Kidney glomerular epithelial cell (primary cell): ENCODE data around the gene CAPN14.

ENCODE experiments used
- DNase-seq: peaks from one replicate; lab custom pipeline; 2025; lab: John Stamatoyannopoulos, UW

Gene CAPN14

GRCh38 chr2:31217465-31218200 lies at the start of gene CAPN14:
CAPN14 (minus strand) TSS chr2:31217515; CDS start chr2:31205447, 12,068 bp downstream.
- no peak for DNase-seq

- no peak for DNase-seq
Measured at GRCh38 chr2:31266804-31267203, 49.5 kb upstream of the CAPN14 start.

GRCh38 chr2:31265234-31265633 lies 47.9 kb upstream of the CAPN14 start:
- no peak for DNase-seq

GRCh38 chr2:31263636-31264190 lies 46.4 kb upstream of the CAPN14 start:
- DNase-seq = no peak

- DNase-seq = no peak
Measured at GRCh38 chr2:31260870-31261269, 43.6 kb upstream of the CAPN14 start.

GRCh38 chr2:31259075-31259474 lies 41.8 kb upstream of the CAPN14 start:
- DNase-seq = no peak

- no peak for DNase-seq
Measured at GRCh38 chr2:31258351-31258750, 41.0 kb upstream of the CAPN14 start.

- DNase-seq = no peak
Measured at GRCh38 chr2:31256611-31257382, 39.5 kb upstream of the CAPN14 start.

GRCh38 chr2:31255911-31256571 lies 38.7 kb upstream of the CAPN14 start:
- peak; percentile 91 for DNase-seq

GRCh38 chr2:31254237-31255203 lies 37.2 kb upstream of the CAPN14 start:
- no peak for DNase-seq

GRCh38 chr2:31253356-31254131 lies 36.2 kb upstream of the CAPN14 start:
- DNase-seq = no peak

GRCh38 chr2:31251851-31252250 lies 34.5 kb upstream of the CAPN14 start:
- DNase-seq = no peak

- no peak for DNase-seq
Measured at GRCh38 chr2:31251018-31251417, 33.7 kb upstream of the CAPN14 start.

GRCh38 chr2:31249009-31249690 lies 31.8 kb upstream of the CAPN14 start:
- DNase-seq = no peak

- DNase-seq = no peak
Measured at GRCh38 chr2:31248139-31248538, 30.8 kb upstream of the CAPN14 start.

- peak; percentile 90 for DNase-seq
Measured at GRCh38 chr2:31247711-31248110, 30.4 kb upstream of the CAPN14 start.

GRCh38 chr2:31246184-31246852 lies 29.0 kb upstream of the CAPN14 start:
- no peak for DNase-seq

GRCh38 chr2:31244101-31244500 lies 26.8 kb upstream of the CAPN14 start:
- no peak for DNase-seq

- DNase-seq = no peak
Measured at GRCh38 chr2:31243053-31243452, 25.7 kb upstream of the CAPN14 start.
